Endodermal cell (in vitro differentiated cells): ENCODE measurements around the gene ETNPPL. TPM values are rescaled to one million over a fixed set of nuclear protein-coding genes. Genes with fewer than 3 reads are reported as not detected.
"Not testable (repeated sequence)": the region's sequence is repeated elsewhere in the genome, so short reads cannot be mapped to it uniquely, and the experiment has no call there.

Experiments used
- DNase-seq: peaks from one replicate; pipeline ENCODE4 v3.0.0-alpha.2; 2017
- H3K27ac ChIP-seq: 2 replicates; pipeline ENCODE4 v1.5.1; 2013; ENCODE audit warnings: mild to moderate bottlenecking, low read depth, low read length, moderate library complexity
- H3K27me3 ChIP-seq: 2 replicates; pipeline ENCODE4 v1.6.1; 2013; ENCODE audit warnings: mild to moderate bottlenecking, low read length, moderate library complexity; ENCODE audit not compliant: insufficient read depth, control insufficient read depth, poor library complexity, severe bottlenecking
- H3K36me3 ChIP-seq: 2 replicates; pipeline ENCODE4 v1.7.0; 2013; ENCODE audit warnings: mild to moderate bottlenecking, low read length, moderate library complexity; ENCODE audit not compliant: control insufficient read depth, insufficient read depth
- H3K4me1 ChIP-seq: one replicate; pipeline ENCODE4 v1.7.0; 2013; ENCODE audit warnings: low read length; ENCODE audit not compliant: control insufficient read depth, insufficient read depth
- H3K4me3 ChIP-seq: 2 replicates; pipeline ENCODE4 v1.5.1; 2013; ENCODE audit warnings: mild to moderate bottlenecking, low read length, moderate library complexity
- H3K9ac ChIP-seq: 2 replicates; pipeline ENCODE4 v1.6.1; 2013; ENCODE audit warnings: mild to moderate bottlenecking, low read length, moderate library complexity; ENCODE audit not compliant: poor library complexity, severe bottlenecking; ENCODE audit errors: extremely low read depth
- H3K9me3 ChIP-seq: 2 replicates; pipeline ENCODE4 v1.6.1; 2013; ENCODE audit warnings: mild to moderate bottlenecking, low read length, moderate library complexity; ENCODE audit not compliant: control insufficient read depth
- H3K27ac Mint-ChIP-seq: 2 replicates; pipeline ENCODE4 v1.8.0; 2020; ENCODE audit warnings: mixed read lengths
- H3K27me3 Mint-ChIP-seq: 2 replicates; pipeline ENCODE4 v1.8.0; 2021; ENCODE audit warnings: mild to moderate bottlenecking, mixed read lengths; ENCODE audit not compliant: insufficient read depth
- H3K36me3 Mint-ChIP-seq: 2 replicates; pipeline ENCODE4 v1.8.0; 2020; ENCODE audit warnings: low read depth, mixed read lengths
- H3K4me1 Mint-ChIP-seq: 2 replicates; pipeline ENCODE4 v1.8.0; 2020; ENCODE audit warnings: mixed read lengths
- H3K4me3 Mint-ChIP-seq: 2 replicates; pipeline ENCODE4 v1.8.0; 2020; ENCODE audit warnings: mild to moderate bottlenecking, moderate library complexity, mixed read lengths
- H3K9me3 Mint-ChIP-seq: 2 replicates; pipeline ENCODE4 v1.8.0; 2020; ENCODE audit warnings: mild to moderate bottlenecking, mixed read lengths
- WGBS, 2 experiments: methylation state at CpG; one replicate each; pipeline versions ENCODE4 v1.1.5 to v1.1.7; 2013; ENCODE audit warnings: missing lambda C conversion rate in 2 of 2, mixed read lengths in 1 of 2; ENCODE audit not compliant: insufficient coverage in 1 of 2, insufficient read length in 1 of 2; 5-methylcytosine and 5-hydroxymethylcytosine counted together
- total RNA-seq, 2 donors: library from RNA; stranded (reverse); fragmentation: NEBNext Ultra II Directional in 1 of 2; extraction: Animal tissue kit (Norgen Biotek cat#: 25700) in 1 of 2; gene quantifications; 2 replicates in 1 of 2; 3 replicates in 1 of 2; pipeline ENCODE4 v1.2.1, GENCODE V29; 2021
- TF ChIP-seq, protein P1 (sequence below): fragments of 200-600 bp; sonication (generic); conservative IDR thresholded peaks from 2 replicates; pipeline ENCODE4 v1.5.0; 2021; ENCODE audit warnings: antibody characterized with exemption, mild to moderate bottlenecking

ETNPPL gene
- total RNA-seq, 2 donors from 2014 or later = 9.6 to 13.2 TPM

DNA sequence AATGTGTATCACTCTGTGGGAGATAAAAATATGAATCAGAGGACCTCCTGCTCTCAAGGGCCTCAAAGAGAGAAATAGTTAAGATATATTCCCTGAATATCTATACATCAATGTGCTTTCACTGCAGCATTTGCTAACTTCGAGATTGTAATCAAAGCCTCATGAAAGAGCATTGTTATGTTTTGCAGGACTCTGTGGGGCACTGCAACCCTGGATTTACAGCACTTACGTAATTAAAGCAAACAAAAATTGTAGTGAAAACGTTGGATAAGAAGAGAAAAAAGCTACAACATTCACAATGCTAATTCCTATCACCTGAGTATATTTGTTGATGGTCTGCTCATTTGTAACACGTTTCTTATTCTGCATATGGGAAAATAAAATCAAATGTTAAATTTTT lies 48.0 kb downstream of the ETNPPL start:
- no peaks in the 10 kb centered on the region for H3K27me3 ChIP-seq
- no peak overlapping the region for H3K27ac ChIP-seq
- peaks cover 9% of the 10 kb centered on the region for H3K4me1 ChIP-seq
- H3K4me1 Mint-ChIP-seq = peaks cover 58% of the 10 kb centered on the region
- H3K27me3 Mint-ChIP-seq = no peaks in the 10 kb centered on the region
- peaks cover 20% of the 10 kb centered on the region for H3K9me3 ChIP-seq
- 13 to 34% methylated on average over 1 to 2 of the region's 4 CpGs for WGBS, 2 experiments
- H3K36me3 Mint-ChIP-seq = no peaks in the 10 kb centered on the region
- peak; percentile 62 for DNase-seq
- TF ChIP-seq, protein P1, sequence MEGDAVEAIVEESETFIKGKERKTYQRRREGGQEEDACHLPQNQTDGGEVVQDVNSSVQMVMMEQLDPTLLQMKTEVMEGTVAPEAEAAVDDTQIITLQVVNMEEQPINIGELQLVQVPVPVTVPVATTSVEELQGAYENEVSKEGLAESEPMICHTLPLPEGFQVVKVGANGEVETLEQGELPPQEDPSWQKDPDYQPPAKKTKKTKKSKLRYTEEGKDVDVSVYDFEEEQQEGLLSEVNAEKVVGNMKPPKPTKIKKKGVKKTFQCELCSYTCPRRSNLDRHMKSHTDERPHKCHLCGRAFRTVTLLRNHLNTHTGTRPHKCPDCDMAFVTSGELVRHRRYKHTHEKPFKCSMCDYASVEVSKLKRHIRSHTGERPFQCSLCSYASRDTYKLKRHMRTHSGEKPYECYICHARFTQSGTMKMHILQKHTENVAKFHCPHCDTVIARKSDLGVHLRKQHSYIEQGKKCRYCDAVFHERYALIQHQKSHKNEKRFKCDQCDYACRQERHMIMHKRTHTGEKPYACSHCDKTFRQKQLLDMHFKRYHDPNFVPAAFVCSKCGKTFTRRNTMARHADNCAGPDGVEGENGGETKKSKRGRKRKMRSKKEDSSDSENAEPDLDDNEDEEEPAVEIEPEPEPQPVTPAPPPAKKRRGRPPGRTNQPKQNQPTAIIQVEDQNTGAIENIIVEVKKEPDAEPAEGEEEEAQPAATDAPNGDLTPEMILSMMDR = no peak
- no peaks in the 10 kb centered on the region for H3K36me3 ChIP-seq
- peaks cover 9% of the 10 kb centered on the region for H3K9me3 Mint-ChIP-seq
- peak overlapping the region; percentile 94 for H3K27ac Mint-ChIP-seq
- H3K4me3 ChIP-seq = peak overlapping the region; percentile 21
- peak overlapping the region; percentile 42 for H3K9ac ChIP-seq
- peak overlapping the region; percentile 9 for H3K4me3 Mint-ChIP-seq

DNA sequence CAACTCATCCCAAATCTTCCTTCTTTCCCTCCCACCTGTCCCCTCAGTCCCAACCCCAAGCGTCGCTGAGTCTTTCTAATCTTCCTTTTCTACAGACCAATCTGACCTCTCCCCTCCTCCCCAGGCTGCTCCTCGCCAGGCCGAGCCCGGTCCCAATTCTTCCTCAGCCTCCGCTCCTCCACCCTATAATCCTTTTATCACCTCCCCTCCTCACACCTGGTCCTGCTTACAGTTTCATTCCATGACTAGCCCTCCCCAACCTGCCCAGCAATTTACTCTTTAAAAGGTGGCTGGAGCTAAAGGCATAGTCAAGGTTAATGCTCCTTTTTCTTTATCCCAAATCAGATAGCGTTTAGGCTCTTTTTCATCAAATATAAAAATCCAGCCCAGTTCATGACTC lies 52.3 kb downstream of the ETNPPL start:
- H3K36me3 Mint-ChIP-seq, H3K4me3 ChIP-seq, H3K27ac ChIP-seq, H3K9me3 Mint-ChIP-seq, H3K27me3 Mint-ChIP-seq, H3K9ac ChIP-seq, H3K36me3 ChIP-seq, H3K9me3 ChIP-seq, H3K27me3 ChIP-seq: not testable (repeated sequence)
- DNase-seq = peak; percentile 67
- H3K4me3 Mint-ChIP-seq = peak overlapping the region; percentile 36
- H3K27ac Mint-ChIP-seq = peak overlapping the region; percentile 89
- H3K4me1 Mint-ChIP-seq = peaks cover 55% of the 10 kb centered on the region
- H3K4me1 ChIP-seq = peaks cover 11% of the 10 kb centered on the region
- 20 to 62% methylated on average over 7 of the region's 7 CpGs for WGBS, 2 experiments

DNA sequence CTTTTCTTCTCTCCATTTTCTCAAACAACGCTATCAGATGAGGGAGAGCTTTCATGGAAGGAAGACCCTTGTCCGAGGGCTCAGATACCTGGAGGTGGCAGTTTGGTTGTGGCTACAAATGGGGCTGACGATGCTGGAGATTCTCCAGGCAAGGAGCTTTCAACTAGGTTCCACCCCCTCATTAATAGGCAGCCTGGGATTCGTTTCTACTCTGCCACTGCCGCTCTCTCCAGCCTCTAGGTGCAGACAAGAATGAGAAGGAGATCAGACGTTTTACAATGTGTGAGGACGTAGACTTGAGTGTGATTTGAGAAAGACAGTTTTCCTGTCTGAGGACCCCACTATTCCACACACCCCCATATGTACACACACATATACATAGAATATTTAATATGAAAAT lies 53.1 kb downstream of the ETNPPL start:
- DNase-seq = no peak
- Histone ChIP-seq H3K4me3 (peak overlapping the region; percentile 47), H3K27me3 (no peaks in the 10 kb centered on the region), H3K27ac (no peak overlapping the region), H3K4me1 (peaks cover 6% of the 10 kb centered on the region), H3K9ac (no peak overlapping the region), H3K9me3 (peaks cover 10% of the 10 kb centered on the region), H3K36me3 (no peaks in the 10 kb centered on the region)
- H3K27me3 Mint-ChIP-seq = no peaks in the 10 kb centered on the region
- TF ChIP-seq, protein P1 = no peak
- H3K9me3 Mint-ChIP-seq = peaks cover 6% of the 10 kb centered on the region
- H3K4me1 Mint-ChIP-seq = peaks cover 46% of the 10 kb centered on the region
- WGBS, 2 experiments = 83 to 93% methylated on average over 4 to 7 of the region's 7 CpGs
- no peak overlapping the region for H3K4me3 Mint-ChIP-seq
- H3K27ac Mint-ChIP-seq = no peak overlapping the region
- peaks cover 3% of the 10 kb centered on the region for H3K36me3 Mint-ChIP-seq

DNA sequence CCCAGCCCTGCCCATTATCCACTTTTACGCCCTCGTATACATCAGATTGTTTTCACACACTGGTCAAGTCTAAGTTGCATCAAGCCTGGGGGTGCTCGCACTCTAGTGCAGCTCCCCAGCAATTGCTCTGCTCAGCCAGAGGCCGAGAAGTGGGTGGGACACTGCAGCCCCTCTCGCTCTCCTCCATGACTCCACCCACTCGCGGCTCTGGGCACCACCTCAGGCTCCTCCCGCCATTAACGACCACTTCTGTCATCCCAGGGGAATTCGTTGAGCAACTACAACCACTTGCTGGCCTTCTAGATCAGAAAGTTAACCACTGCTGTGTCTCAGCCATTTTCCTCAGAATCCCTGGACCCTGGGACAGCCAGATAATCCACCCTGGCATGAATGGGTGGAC lies 53.6 kb downstream of the ETNPPL start:
- no peak for DNase-seq
- Histone ChIP-seq H3K36me3 (no peaks in the 10 kb centered on the region), H3K4me3 (peak overlapping the region; percentile 47), H3K9ac (no peak overlapping the region), H3K9me3 (peaks cover 10% of the 10 kb centered on the region), H3K4me1 (peaks cover 7% of the 10 kb centered on the region), H3K27ac (no peak overlapping the region), H3K27me3 (no peaks in the 10 kb centered on the region)
- 90 to 93% methylated on average over 2 to 10 of the region's 10 CpGs for WGBS, 2 experiments
- TF ChIP-seq, protein P1 = no peak
- H3K27me3 Mint-ChIP-seq = no peaks in the 10 kb centered on the region
- H3K9me3 Mint-ChIP-seq = peaks cover 6% of the 10 kb centered on the region
- peak overlapping the region; percentile 12 for H3K27ac Mint-ChIP-seq
- peaks cover 3% of the 10 kb centered on the region for H3K36me3 Mint-ChIP-seq
- H3K4me1 Mint-ChIP-seq = peaks cover 44% of the 10 kb centered on the region
- H3K4me3 Mint-ChIP-seq = no peak overlapping the region
